CD4-positive, CD25-positive, alpha-beta regulatory T cell (primary cell): ENCODE measurements around the gene VSTM2B. TPM values are rescaled to one million over a fixed set of nuclear protein-coding genes. Genes with fewer than 3 reads are reported as not detected.
"Not testable (repeated sequence)": the region's sequence is repeated elsewhere in the genome, so short reads cannot be mapped to it uniquely, and the experiment has no call there.

Experiments used
- ATAC-seq, 2 donors: fragments of 150-1000 bp; cut with Tn5 transposase; one replicate each; pipeline ENCODE4 v1.10.0; 2021; ENCODE audit warnings: low read depth in 2 of 2, moderate number of reproducible peaks in 2 of 2, moderate library complexity in 1 of 2
- DNase-seq, 3 donors: peaks; one replicate each; pipeline versions ENCODE4 v3.0.0 to v3.0.0-alpha.2; 2012 to 2022; ENCODE audit warnings: mixed read lengths in 1 of 3
- H3K27ac ChIP-seq: one replicate; pipeline ENCODE4 v1.7.0; 2013; ENCODE audit warnings: mild to moderate bottlenecking, low read length; ENCODE audit not compliant: insufficient read depth, poor library complexity, severe bottlenecking
- H3K27me3 ChIP-seq: one replicate; pipeline ENCODE4 v1.7.0; 2013; ENCODE audit warnings: low read length; ENCODE audit not compliant: control insufficient read depth, insufficient read depth
- H3K36me3 ChIP-seq: one replicate; pipeline ENCODE4 v1.7.0; 2013; ENCODE audit warnings: mild to moderate bottlenecking, low read length, moderate library complexity; ENCODE audit not compliant: control insufficient read depth, insufficient read depth
- H3K4me1 ChIP-seq: 2 replicates; pipeline ENCODE4 v1.7.0; 2013; ENCODE audit warnings: mild to moderate bottlenecking, low read length; ENCODE audit not compliant: insufficient read depth, control insufficient read depth, poor library complexity, severe bottlenecking
- H3K4me3 ChIP-seq: one replicate; pipeline ENCODE4 v1.7.0; 2013; ENCODE audit warnings: low read depth, mild to moderate bottlenecking, low read length, moderate library complexity
- H3K9me3 ChIP-seq, 2 experiments: 1 replicate in 1 of 2; 2 replicates in 1 of 2; pipeline ENCODE4 v1.7.0; 2013; ENCODE audit warnings: low read length in 2 of 2, mild to moderate bottlenecking in 1 of 2, moderate library complexity in 1 of 2; ENCODE audit not compliant: control insufficient read depth in 2 of 2
- H3K27ac Mint-ChIP-seq, 3 donors: one replicate each; pipeline ENCODE4 v1.8.0; 2020 to 2022; ENCODE audit warnings: mild to moderate bottlenecking in 3 of 3, mixed read lengths in 3 of 3, moderate library complexity in 2 of 3
- H3K27me3 Mint-ChIP-seq: one replicate; pipeline ENCODE4 v1.8.0; 2022; ENCODE audit warnings: mild to moderate bottlenecking, mixed read lengths
- H3K36me3 Mint-ChIP-seq: one replicate; pipeline ENCODE4 v1.8.0; 2020; ENCODE audit warnings: mixed read lengths
- H3K4me1 Mint-ChIP-seq, 4 donors: one replicate each; pipeline ENCODE4 v1.8.0; 2020 to 2022; ENCODE audit warnings: mixed read lengths in 4 of 4, mild to moderate bottlenecking in 1 of 4
- H3K4me3 Mint-ChIP-seq, 4 donors: one replicate each; pipeline ENCODE4 v1.8.0; 2020 to 2022; ENCODE audit warnings: mild to moderate bottlenecking in 4 of 4, mixed read lengths in 4 of 4, moderate library complexity in 3 of 4
- H3K9me3 Mint-ChIP-seq, 7 donors: one replicate each; pipeline ENCODE4 v1.8.0; 2020 to 2022; ENCODE audit warnings: mixed read lengths in 7 of 7, mild to moderate bottlenecking in 3 of 7, moderate library complexity in 2 of 7
- polyA plus RNA-seq, 4 donors: library from polyadenylated mRNA; unstranded; fragments of 300-500 nt; fragmentation: Illumina TruSeq; gene quantifications; one replicate each; pipeline ENCODE4 v1.2.3, GENCODE V29; 2021
- total RNA-seq: library from RNA; stranded (reverse); gene quantifications from one replicate; pipeline ENCODE4 v1.2.3, GENCODE V29; 2022

VSTM2B gene
- total and polyA plus RNA-seq, 5 donors from 2014 or later: not detected

- no peak for DNase-seq
- Mint-ChIP-seq H3K27ac (no peak overlapping the region), H3K4me3 (no peak overlapping the region), H3K9me3 (peaks cover 0 to 9% (median 2%) of the 10 kb centered on the region in 7 donors), H3K36me3 (no peaks in the 10 kb centered on the region), H3K27me3 (peaks cover 8% of the 10 kb centered on the region), H3K4me1 (no peaks in the 10 kb centered on the region)
- Histone ChIP-seq H3K4me1 (no peaks in the 10 kb centered on the region), H3K4me3 (no peak overlapping the region), H3K27me3 (no peaks in the 10 kb centered on the region), H3K27ac (no peak overlapping the region), H3K36me3 (no peaks in the 10 kb centered on the region), H3K9me3 (no peaks in the 10 kb centered on the region)
- no peak for ATAC-seq
Measured at GRCh38 chr19:29541473-29542253, 15.9 kb downstream of the VSTM2B start.

- Histone ChIP-seq H3K27me3 (no peaks in the 10 kb centered on the region), H3K27ac (no peak overlapping the region), H3K4me3 (no peak overlapping the region), H3K4me1 (no peaks in the 10 kb centered on the region), H3K9me3 (no peaks in the 10 kb centered on the region), H3K36me3 (no peaks in the 10 kb centered on the region)
- DNase-seq (no peak), ATAC-seq (no peak)
- no peaks in the 10 kb centered on the region for H3K36me3 Mint-ChIP-seq
- peaks cover 8% of the 10 kb centered on the region for H3K27me3 Mint-ChIP-seq
- no peak overlapping the region for H3K27ac Mint-ChIP-seq
- no peak overlapping the region for H3K4me3 Mint-ChIP-seq
- H3K9me3 Mint-ChIP-seq: peaks cover 0 to 9% (median 2%) of the 10 kb centered on the region in 7 donors
- no peaks in the 10 kb centered on the region for H3K4me1 Mint-ChIP-seq
Measured at GRCh38 chr19:29542327-29542726, 16.5 kb downstream of the VSTM2B start.

- Histone ChIP-seq H3K4me1 (no peaks in the 10 kb centered on the region), H3K27me3 (no peaks in the 10 kb centered on the region), H3K9me3 (no peaks in the 10 kb centered on the region), H3K4me3 (no peak overlapping the region), H3K36me3 (no peaks in the 10 kb centered on the region), H3K27ac (no peak overlapping the region)
- DNase-seq (no peak), ATAC-seq (no peak)
- Mint-ChIP-seq H3K4me1 (no peaks in the 10 kb centered on the region), H3K9me3 (peaks cover 0 to 9% (median 2%) of the 10 kb centered on the region in 7 donors), H3K27ac (no peak overlapping the region), H3K36me3 (no peaks in the 10 kb centered on the region), H3K27me3 (peaks cover 8% of the 10 kb centered on the region), H3K4me3 (no peak overlapping the region)
Measured at GRCh38 chr19:29542776-29543175, 17.0 kb downstream of the VSTM2B start.

DNA sequence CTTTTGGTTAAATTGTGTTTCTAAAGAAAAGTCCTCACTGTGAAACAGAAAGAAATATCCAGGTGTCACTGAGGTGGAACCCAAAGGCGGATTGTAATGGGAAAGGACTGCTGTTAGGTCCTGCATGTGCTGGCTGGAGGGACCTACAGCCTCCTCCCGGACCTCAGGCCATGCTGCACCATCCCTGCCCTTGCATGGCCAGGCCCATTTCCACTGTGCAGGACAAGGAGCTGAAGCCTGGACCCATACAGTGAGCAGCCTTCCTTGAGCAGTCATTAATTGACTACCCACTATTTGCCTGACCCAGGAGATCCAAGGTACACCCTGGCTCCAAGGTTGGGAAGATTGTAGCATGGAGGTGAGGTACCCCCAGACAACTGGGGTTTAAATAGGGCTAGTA lies 17.6 kb downstream of the VSTM2B start:
- Histone ChIP-seq H3K36me3 (no peaks in the 10 kb centered on the region), H3K4me1 (no peaks in the 10 kb centered on the region), H3K27ac (no peak overlapping the region), H3K9me3 (no peaks in the 10 kb centered on the region), H3K27me3 (no peaks in the 10 kb centered on the region), H3K4me3 (no peak overlapping the region)
- no peak overlapping the region for H3K27ac Mint-ChIP-seq
- H3K4me3 Mint-ChIP-seq: no peak overlapping the region
- no peaks in the 10 kb centered on the region for H3K4me1 Mint-ChIP-seq
- H3K27me3 Mint-ChIP-seq: peaks cover 8% of the 10 kb centered on the region
- DNase-seq: no peak
- no peak for ATAC-seq
- H3K9me3 Mint-ChIP-seq: peaks cover 0 to 8% (median 2%) of the 10 kb centered on the region in 7 donors
- H3K36me3 Mint-ChIP-seq: no peaks in the 10 kb centered on the region

- H3K9me3 ChIP-seq: no peaks in the 10 kb centered on the region
- peaks cover 11% of the 10 kb centered on the region for H3K27me3 Mint-ChIP-seq
Measured at GRCh38 chr19:29544656-29545360, 19.0 kb downstream of the VSTM2B start.

DNA sequence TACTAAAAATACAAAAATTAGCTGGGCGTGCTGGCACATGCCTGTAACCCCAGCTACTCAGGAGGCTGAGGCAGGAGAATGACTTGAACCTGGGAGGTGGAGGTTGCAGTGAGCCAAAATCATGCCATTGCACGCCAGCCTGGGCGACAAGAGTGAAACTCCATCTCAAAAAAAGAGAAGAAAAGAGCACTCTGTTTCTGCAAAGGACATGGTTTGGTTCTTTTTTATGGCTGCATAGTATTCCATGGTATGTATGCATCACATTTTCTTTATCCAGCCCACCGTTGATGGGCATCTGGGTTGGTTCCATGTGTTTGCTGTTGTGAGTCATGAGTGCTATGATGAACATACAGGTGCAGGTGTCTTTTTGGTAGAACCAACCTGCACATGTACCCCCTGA lies 19.7 kb downstream of the VSTM2B start:
- not testable (repeated sequence) for H3K27me3 ChIP-seq, H3K36me3 Mint-ChIP-seq, H3K4me1 ChIP-seq, H3K9me3 Mint-ChIP-seq, H3K27ac Mint-ChIP-seq, ATAC-seq, H3K36me3 ChIP-seq, H3K27ac ChIP-seq, H3K9me3 ChIP-seq, H3K4me1 Mint-ChIP-seq, H3K4me3 Mint-ChIP-seq, DNase-seq, H3K4me3 ChIP-seq
- peaks cover 17% of the 10 kb centered on the region for H3K27me3 Mint-ChIP-seq

More at GRCh38 chr19:29544656-29545360, 19.0 kb downstream of the VSTM2B start:
- no peak overlapping the region for H3K27ac ChIP-seq
- no peaks in the 10 kb centered on the region for H3K36me3 ChIP-seq
- no peak for DNase-seq
- H3K4me1 Mint-ChIP-seq: no peaks in the 10 kb centered on the region
- no peak overlapping the region for H3K27ac Mint-ChIP-seq
- ATAC-seq: no peak
- no peaks in the 10 kb centered on the region for H3K36me3 Mint-ChIP-seq
- no peaks in the 10 kb centered on the region for H3K27me3 ChIP-seq
- no peak overlapping the region for H3K4me3 Mint-ChIP-seq
- H3K9me3 Mint-ChIP-seq: peaks cover 0 to 9% (median 0%) of the 10 kb centered on the region in 7 donors
- H3K4me1 ChIP-seq: no peaks in the 10 kb centered on the region
- H3K4me3 ChIP-seq: no peak overlapping the region

GRCh38 chr19:29545866-29546582 lies 20.2 kb downstream of the VSTM2B start:
- no peak overlapping the region for H3K4me3 Mint-ChIP-seq

More at GRCh38 chr19:29545866-29546582, 20.2 kb downstream of the VSTM2B start:
- Histone ChIP-seq H3K4me1 (no peaks in the 10 kb centered on the region), H3K36me3 (no peaks in the 10 kb centered on the region), H3K27ac (no peak overlapping the region), H3K9me3 (no peaks in the 10 kb centered on the region), H3K27me3 (no peaks in the 10 kb centered on the region), H3K4me3 (no peak overlapping the region)
- H3K9me3 Mint-ChIP-seq: peaks cover 0 to 6% (median 0%) of the 10 kb centered on the region in 7 donors
- DNase-seq: no peak
- no peak for ATAC-seq
- H3K27ac Mint-ChIP-seq: no peak overlapping the region
- H3K4me1 Mint-ChIP-seq: no peaks in the 10 kb centered on the region
- peaks cover 21% of the 10 kb centered on the region for H3K27me3 Mint-ChIP-seq
- H3K36me3 Mint-ChIP-seq: no peaks in the 10 kb centered on the region
